IMR-90 (cell line): ENCODE data around the gene CFDP1. TPM values are rescaled to one million over a fixed set of nuclear protein-coding genes. Genes with fewer than 3 reads are reported as not detected.

ENCODE experiments used
- ATAC-seq: fragments of 200-7000 bp; cut with Tn5 transposase; 2 replicates; pipeline ENCODE4 v1.9.1; 2020; ENCODE audit warnings: low read depth, mild to moderate bottlenecking, moderate library complexity
- BruUV-seq: library from RNA; stranded (reverse); fragments of 400-500 nt; replicated peaks from 2 replicates; lab custom pipeline; 2021; lab: Mats Ljungman, UMichigan
- CTCF ChIA-PET: fragments of 300-600 bp; formaldehyde crosslinking; extraction: SDS; loops from one replicate; lab custom pipeline; 2021; ENCODE audit warnings: antibody characterized with exemption; lab: Yijun Ruan, JAX
- POLR2A ChIA-PET: fragments of 300-600 bp; sonication (Branson Sonifier 250); formaldehyde crosslinking; loops from one replicate; lab custom pipeline; 2022; ENCODE audit warnings: antibody characterized with exemption; ENCODE audit not compliant: unreplicated experiment; lab: Charles Lee
- DNase-seq: peaks from one replicate; pipeline ENCODE4 v3.0.0; 2013
- H2AFZ ChIP-seq: replicated peaks from 2 replicates; pipeline ENCODE3; 2013; ENCODE audit warnings: low read length, mild to moderate bottlenecking; ENCODE audit not compliant: poor library complexity
- H2AK5ac ChIP-seq: 2 replicates; pipeline ENCODE4 v1.6.1; 2013; ENCODE audit warnings: low read depth, low read length, inconsistent platforms
- H2AK9ac ChIP-seq: replicated peaks from 2 replicates; pipeline ENCODE3; 2013; ENCODE audit warnings: mild to moderate bottlenecking, low read depth, low read length, moderate library complexity; ENCODE audit not compliant: poor library complexity
- H2BK120ac ChIP-seq: 2 replicates; pipeline ENCODE4 v1.6.1; 2013; ENCODE audit warnings: low read depth, low read length, inconsistent platforms
- H2BK15ac ChIP-seq: 3 replicates; pipeline ENCODE4 v1.6.1; 2013; ENCODE audit warnings: low read depth, low read length, inconsistent platforms
- H2BK20ac ChIP-seq: 2 replicates; pipeline ENCODE4 v1.6.1; 2013; ENCODE audit warnings: low read depth, mild to moderate bottlenecking, inconsistent platforms, low read length, moderate library complexity
- H2BK5ac ChIP-seq: 2 replicates; pipeline ENCODE4 v1.6.1; 2013; ENCODE audit warnings: mild to moderate bottlenecking, low read depth, low read length, inconsistent platforms; ENCODE audit not compliant: poor library complexity, severe bottlenecking
- H3K14ac ChIP-seq: replicated peaks from 2 replicates; pipeline ENCODE4 v1.6.1; 2013; ENCODE audit warnings: low read depth, low read length, inconsistent platforms
- H3K18ac ChIP-seq: 2 replicates; pipeline ENCODE4 v1.6.1; 2013; ENCODE audit warnings: low read depth, low read length, control low read depth
- H3K23ac ChIP-seq: 2 replicates; pipeline ENCODE4 v1.6.1; 2013; ENCODE audit warnings: low read depth, low read length, inconsistent platforms
- H3K27ac ChIP-seq: 2 replicates; pipeline ENCODE4 v1.5.1; 2013; ENCODE audit warnings: mild to moderate bottlenecking, control low read depth, low read length; ENCODE audit not compliant: insufficient read depth
- H3K27me3 ChIP-seq: 2 replicates; pipeline ENCODE4 v1.6.1; 2013; ENCODE audit warnings: low read length; ENCODE audit not compliant: control insufficient read depth, insufficient read depth
- H3K36me3 ChIP-seq: 2 replicates; pipeline ENCODE4 v1.6.1; 2013; ENCODE audit warnings: low read length, mixed read lengths; ENCODE audit not compliant: control insufficient read depth, insufficient read depth
- H3K4ac ChIP-seq: 2 replicates; pipeline ENCODE4 v1.6.1; 2013; ENCODE audit warnings: low read depth, low read length, inconsistent platforms
- H3K4me1 ChIP-seq: 2 replicates; pipeline ENCODE4 v1.6.1; 2013; ENCODE audit warnings: low read length, mixed read lengths; ENCODE audit not compliant: control insufficient read depth, insufficient read depth
- H3K4me2 ChIP-seq: 2 replicates; pipeline ENCODE4 v1.6.1; 2013; ENCODE audit warnings: low read depth, mild to moderate bottlenecking, control low read depth, low read length, moderate library complexity
- H3K4me3 ChIP-seq: 2 replicates; pipeline ENCODE4 v1.5.1; 2013; ENCODE audit warnings: low read depth, mild to moderate bottlenecking, control low read depth, low read length, moderate library complexity; ENCODE audit not compliant: insufficient read depth
- H3K56ac ChIP-seq: 2 replicates; pipeline ENCODE4 v1.6.1; 2013; ENCODE audit warnings: low read length, inconsistent platforms; ENCODE audit not compliant: insufficient read depth; ENCODE audit errors: extremely low read depth
- H3K79me1 ChIP-seq, 2 experiments: 2 replicates each; pipeline ENCODE4 v1.6.1; 2013; ENCODE audit warnings: low read length in 2 of 2, inconsistent platforms in 1 of 2, low read depth in 1 of 2
- H3K9ac ChIP-seq: 2 replicates; pipeline ENCODE4 v1.6.1; 2013; ENCODE audit warnings: low read depth, low read length, control low read depth
- H3K9me1 ChIP-seq: 2 replicates; pipeline ENCODE4 v1.6.1; 2013; ENCODE audit warnings: low read length, inconsistent platforms; ENCODE audit not compliant: insufficient read depth
- H3K9me3 ChIP-seq: 2 replicates; pipeline ENCODE4 v1.6.1; 2013; ENCODE audit warnings: low read length; ENCODE audit not compliant: control insufficient read depth, insufficient read depth
- H4K20me1 ChIP-seq: 2 replicates; pipeline ENCODE4 v1.6.1; 2013; ENCODE audit warnings: low read length, inconsistent platforms; ENCODE audit not compliant: insufficient read depth
- H4K5ac ChIP-seq: 2 replicates; pipeline ENCODE4 v1.6.1; 2013; ENCODE audit warnings: mild to moderate bottlenecking, low read depth, low read length, control low read depth
- H4K8ac ChIP-seq, 2 experiments: 2 replicates each; pipeline ENCODE4 v1.6.1; 2013; ENCODE audit warnings: low read depth in 2 of 2, low read length in 2 of 2, control low read depth in 1 of 2, inconsistent platforms in 1 of 2
- H4K91ac ChIP-seq: 2 replicates; pipeline ENCODE4 v1.6.1; 2013; ENCODE audit warnings: low read depth, low read length, inconsistent platforms; ENCODE audit not compliant: insufficient read depth
- BHLHE40 ChIP-seq: fragments of 150-350 bp; IDR thresholded peaks from 2 replicates; pipeline ENCODE4 v1.6.1; 2016; ENCODE audit warnings: mild to moderate bottlenecking, low read depth, low read length
- CEBPB ChIP-seq: IDR thresholded peaks from 2 replicates; pipeline ENCODE4 v1.6.1; 2012; ENCODE audit warnings: low read depth, low read length, improper control_type of control experiment
- CHD1 ChIP-seq: IDR thresholded peaks from 2 replicates; pipeline ENCODE4 v1.6.1; 2012; ENCODE audit warnings: low read depth, low read length, improper control_type of control experiment
- MAFK ChIP-seq: IDR thresholded peaks from 2 replicates; pipeline ENCODE4 v1.6.1; 2012; ENCODE audit warnings: low read depth, low read length, improper control_type of control experiment
- MXI1 ChIP-seq: IDR thresholded peaks from 2 replicates; pipeline ENCODE4 v1.6.1; 2012; ENCODE audit warnings: low read depth, mild to moderate bottlenecking, low read length, moderate library complexity, borderline replicate concordance
- POLR2A ChIP-seq: IDR thresholded peaks from 2 replicates; pipeline ENCODE4 v1.6.1; 2012; ENCODE audit warnings: mild to moderate bottlenecking, low read depth, low read length
- RFX5 ChIP-seq: IDR thresholded peaks from 2 replicates; pipeline ENCODE4 v1.8.0; 2012; ENCODE audit warnings: low read depth, mild to moderate bottlenecking, low read length, moderate library complexity
- SMC3 ChIP-seq: fragments of 150-350 bp; IDR thresholded peaks from 2 replicates; pipeline ENCODE4 v1.6.1; 2016; ENCODE audit warnings: low read depth, mild to moderate bottlenecking, antibody characterized with exemption, low read length, moderate library complexity
- WGBS, 2 experiments: methylation state at CpG; one replicate each; pipeline versions ENCODE4 v1.1.5 to v1.1.7; 2013; ENCODE audit warnings: missing lambda C conversion rate in 2 of 2; ENCODE audit not compliant: insufficient read length in 1 of 2; ENCODE audit errors: extremely low coverage in 2 of 2; 5-methylcytosine and 5-hydroxymethylcytosine counted together
- dilution Hi-C: fragments of 300-500 bp; cut with HindIII; formaldehyde crosslinking; loops from one replicate; pipeline ENCODE4 v1.14.3; 2018; ENCODE audit warnings: low sequenced_read_pairs; ENCODE audit not compliant: unreplicated experiment
- in situ Hi-C: fragments of 300-500 bp; cut with MboI; formaldehyde crosslinking; loops from 3 replicates; pipeline ENCODE4 v1.14.3; 2019; ENCODE audit warnings: low sequenced_read_pairs, inconsistent platforms, mixed read lengths
- intact Hi-C: fragments of 100-400 bp; cut with micrococcal nuclease; formaldehyde crosslinking; loops from 2 replicates; pipeline ENCODE4 v1.10.0; 2022
- polyA plus RNA-seq, 3 experiments: library from polyadenylated mRNA; depleted of rRNA; stranded (reverse); fragments of >200 nt; gene quantifications; 2 replicates each; pipeline ENCODE4 v1.2.3, GENCODE V29; 2012; ENCODE audit warnings: low replicate concordance in 1 of 3
- total RNA-seq: library from RNA; depleted of rRNA; stranded (reverse); fragments of >200 nt; gene quantifications from 2 replicates; pipeline ENCODE4 v1.2.3, GENCODE V29; 2012

CFDP1 gene
- total and polyA plus RNA-seq, 2 of the 4 experiments (the other 2 are of a cell fraction) = 15.6 to 38.7 TPM

- DNase-seq = peak; percentile 75
- Histone ChIP-seq H4K20me1 (peaks cover 78% of the 10 kb centered on the region), H3K18ac (peak overlapping the region; percentile 32), H3K4me2 (peak overlapping the region; percentile 4; the same call in 1 of the 2 replicates), H2BK20ac (peak overlapping the region; percentile 76), H2BK15ac (peak overlapping the region; percentile 96), H3K79me1 (peaks cover 4 to 49% of the 10 kb centered on the region in 2 experiments; a peak in 3 of 4 replicates), H3K27ac (peak overlapping the region; percentile 93), H2AFZ (peak overlapping the region; percentile 16), H3K4me3 (no peak overlapping the region), H2BK120ac (peak overlapping the region; percentile 95), H4K91ac (peak overlapping the region; percentile 98), H4K5ac (peak overlapping the region; percentile 47), H2BK5ac (peak overlapping the region; percentile 98), H3K4ac (peak overlapping the region; percentile 100), H4K8ac (peak overlapping the region; percentile 89 to 95), H3K23ac (peak overlapping the region; percentile 90), H3K9me1 (peaks cover 42% of the 10 kb centered on the region), H3K9ac (peak overlapping the region; percentile 54), H3K14ac (peak overlapping the region; percentile 77), H3K9me3 (no peaks in the 10 kb centered on the region), H2AK9ac (peak overlapping the region; percentile 66), H2AK5ac (peak overlapping the region; percentile 99), H3K4me1 (peaks cover 56% of the 10 kb centered on the region), H3K56ac (peak overlapping the region; percentile 91; the same call in 1 of the 2 replicates), H3K36me3 (peaks cover 16% of the 10 kb centered on the region; the same call in 1 of the 2 replicates), H3K27me3 (no peaks in the 10 kb centered on the region)
- WGBS, 2 experiments = 90% methylated on average over 2 of the region's 12 CpGs; no CpG with 5 or more reads in 1 of the 2 experiments
- CTCF ChIA-PET = no interaction called here
- POLR2A ChIA-PET = no interaction called here
- no peak; the same call in 1 of the 2 replicates for TF ChIP-seq BHLHE40
- no peak for TF ChIP-seq RFX5
- TF ChIP-seq MAFK = no peak
- no peak; the same call in 1 of the 2 replicates for TF ChIP-seq POLR2A
- TF ChIP-seq MXI1 = no peak
- no peak for TF ChIP-seq CEBPB
- no peak for TF ChIP-seq CHD1
- TF ChIP-seq SMC3 = no peak
- in situ Hi-C loops = no loop called here
- dilution Hi-C loops = no loop called here
- no peak for ATAC-seq
- no TSS peak for BruUV-seq
- intact Hi-C loops = no loop called here
Observed at GRCh38 chr16:75246504-75247205, 186.6 kb downstream of the CFDP1 start.
